GM23248 (cell line): ENCODE results near the gene EXOG.

Experiments
- EZH2 ChIP-seq: fragments of 200-600 bp; sonication (generic); IDR thresholded peaks from 2 replicates; pipeline ENCODE4 v1.6.1; 2018; ENCODE audit warnings: antibody characterized with exemption, mild to moderate bottlenecking; ENCODE audit not compliant: insufficient read depth, poor library complexity, severe bottlenecking
- EZH2phosphoT487 ChIP-seq: fragments of 200-600 bp; sonication (generic); IDR thresholded peaks from 2 replicates; pipeline ENCODE4 v1.6.1; 2018; ENCODE audit warnings: antibody characterized with exemption, moderate library complexity, mild to moderate bottlenecking, low read depth; ENCODE audit not compliant: insufficient read depth

DNA sequence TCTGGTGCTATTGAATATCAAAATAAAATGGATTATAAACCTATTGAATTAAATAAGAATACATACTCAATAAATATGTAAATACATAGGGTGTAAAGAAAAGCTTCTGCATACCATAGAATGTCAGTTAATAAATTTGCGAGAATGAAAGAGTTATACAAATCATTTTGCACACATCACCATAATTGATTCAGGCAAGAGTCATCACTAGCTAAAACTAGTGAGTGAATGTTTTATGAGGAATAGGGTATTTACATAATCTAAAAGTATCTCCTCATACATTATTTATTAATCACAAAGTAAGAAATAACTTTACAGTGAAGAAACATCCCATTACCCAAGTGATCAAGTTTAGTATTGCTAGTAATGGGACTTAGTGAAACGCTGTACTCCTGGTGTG lies 13.6 kb downstream of the EXOG start:
- TF ChIP-seq EZH2: no peak
- no peak for TF ChIP-seq EZH2phosphoT487
